A673 (cell line): ENCODE measurements around the gene MEGF6.

Source experiments
- EZH2 ChIP-seq: fragments of 200-600 bp; sonication (generic); IDR thresholded peaks from 2 replicates; pipeline ENCODE4 v1.6.1; 2017; ENCODE audit warnings: borderline replicate concordance, low read depth, mild to moderate bottlenecking, mixed read lengths, antibody characterized with exemption, low read length; ENCODE audit not compliant: poor library complexity, severe bottlenecking
- TF ChIP-seq, protein P1 (sequence below): fragments of 300-800, 200-600 bp; sonication (generic); conservative IDR thresholded peaks from 2 replicates; pipeline ENCODE4 v1.5.1; 2017; ENCODE audit warnings: low read depth, mild to moderate bottlenecking, antibody characterized with exemption, low read length, moderate library complexity, mixed read lengths

- TF ChIP-seq, protein P1, sequence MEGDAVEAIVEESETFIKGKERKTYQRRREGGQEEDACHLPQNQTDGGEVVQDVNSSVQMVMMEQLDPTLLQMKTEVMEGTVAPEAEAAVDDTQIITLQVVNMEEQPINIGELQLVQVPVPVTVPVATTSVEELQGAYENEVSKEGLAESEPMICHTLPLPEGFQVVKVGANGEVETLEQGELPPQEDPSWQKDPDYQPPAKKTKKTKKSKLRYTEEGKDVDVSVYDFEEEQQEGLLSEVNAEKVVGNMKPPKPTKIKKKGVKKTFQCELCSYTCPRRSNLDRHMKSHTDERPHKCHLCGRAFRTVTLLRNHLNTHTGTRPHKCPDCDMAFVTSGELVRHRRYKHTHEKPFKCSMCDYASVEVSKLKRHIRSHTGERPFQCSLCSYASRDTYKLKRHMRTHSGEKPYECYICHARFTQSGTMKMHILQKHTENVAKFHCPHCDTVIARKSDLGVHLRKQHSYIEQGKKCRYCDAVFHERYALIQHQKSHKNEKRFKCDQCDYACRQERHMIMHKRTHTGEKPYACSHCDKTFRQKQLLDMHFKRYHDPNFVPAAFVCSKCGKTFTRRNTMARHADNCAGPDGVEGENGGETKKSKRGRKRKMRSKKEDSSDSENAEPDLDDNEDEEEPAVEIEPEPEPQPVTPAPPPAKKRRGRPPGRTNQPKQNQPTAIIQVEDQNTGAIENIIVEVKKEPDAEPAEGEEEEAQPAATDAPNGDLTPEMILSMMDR, result no peak
- TF ChIP-seq EZH2, result no peak
These were observed 64.0 kb downstream of the MEGF6 start for GRCh38 chr1:3547055-3548005.
